Lower leg skin (tissue), 4 donors: Measurements from ENCODE around the gene DTYMK. TPM values are rescaled to one million over a fixed set of nuclear protein-coding genes. Genes with fewer than 3 reads are reported as not detected.

ENCODE experiments used
- DNase-seq, 2 donors: peaks; one replicate each; pipeline ENCODE4 v3.0.0-alpha.2; 2019; ENCODE audit warnings: low spot score in 2 of 2
- H3K4me3 ChIP-seq: fragments of 200-600 bp; sonication (generic); 2 replicates; pipeline ENCODE4 v1.5.1; 2017; ENCODE audit warnings: mild to moderate bottlenecking, low read depth; ENCODE audit not compliant: poor library complexity, severe bottlenecking
- CTCF ChIP-seq, 3 donors: fragments of 450-650 bp; IDR thresholded peaks; one replicate each; pipeline ENCODE4 v1.5.1; 2016; ENCODE audit warnings: antibody characterized with exemption in 3 of 3, mild to moderate bottlenecking in 3 of 3, moderate library complexity in 2 of 3
- POLR2A ChIP-seq, 2 donors: fragments of 450-650 bp; IDR thresholded peaks; one replicate each; pipeline ENCODE4 v1.6.1; 2016 to 2017; ENCODE audit warnings: antibody characterized with exemption in 2 of 2, mild to moderate bottlenecking in 1 of 2, moderate library complexity in 1 of 2
- WGBS, 2 donors: methylation state at CpG; one replicate each; pipeline ENCODE4 v1.1.5; 2018; 5-methylcytosine and 5-hydroxymethylcytosine counted together
- intact Hi-C: fragments of 100-400 bp; cut with DNase I; formaldehyde crosslinking; loops from one replicate; pipeline ENCODE4 v1.15.0; 2023; ENCODE audit warnings: low total_unique reads
- total RNA-seq, 4 donors: library from RNA; depleted of rRNA; stranded (reverse); fragments of >200 nt; gene quantifications; one replicate each; pipeline ENCODE4 v1.1.0, GENCODE V29; 2016

The DTYMK gene
- total RNA-seq, 4 donors from 2014 or later = 6.6 to 16.2 (median 12.0) TPM

DNA sequence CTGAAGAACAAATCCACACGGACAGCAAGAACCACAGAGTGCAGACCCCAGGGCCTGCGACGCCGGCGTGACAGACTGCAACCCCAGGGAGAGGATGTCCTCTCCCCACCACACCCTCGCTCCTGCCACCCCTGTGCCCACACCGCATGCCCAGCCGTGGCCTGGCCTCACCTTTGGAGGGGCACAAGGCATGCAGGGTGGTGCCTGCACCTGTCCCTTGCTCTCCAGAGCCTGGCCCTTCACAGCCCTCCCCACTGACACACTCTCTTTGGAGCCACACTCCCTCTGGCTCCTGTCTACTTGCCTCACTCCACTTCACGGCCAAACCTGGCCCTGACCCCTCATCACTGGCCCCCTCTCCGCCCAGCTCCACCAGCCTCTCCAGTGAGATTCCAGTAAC, 58.9 kb downstream of the DTYMK start:
- WGBS, 2 donors = 91 to 94% methylated on average over 10 of the region's 10 CpGs
- no peak for TF ChIP-seq POLR2A (IDR thresholded peaks at IDR 0.05)
- TF ChIP-seq CTCF (IDR thresholded peaks at IDR 0.05) = no peak
- no peak overlapping the region for H3K4me3 ChIP-seq
- DNase-seq = no peak
- intact Hi-C loops = no loop called here

Other genes starting within 250 kb of the DTYMK start
- gene STK25, start 178.2 kb downstream of the DTYMK start, total RNA-seq = 100 to 1,000 TPM; 137 to 315 (median 188) TPM
- gene BOK, start 128.1 kb downstream of the DTYMK start, total RNA-seq = 10 to 100 TPM; 44.2 to 59.9 (median 54.7) TPM
- gene THAP4, start 49.7 kb downstream of the DTYMK start, total RNA-seq = 10 to 100 TPM; 52.4 to 60.7 (median 58.3) TPM
- gene ATG4B, start 49.1 kb downstream of the DTYMK start, total RNA-seq = 10 to 100 TPM; 48.4 to 86.2 (median 63.3) TPM
- gene ING5, start 15.2 kb upstream of the DTYMK start, total RNA-seq = 10 to 100 TPM; 31.6 to 73.9 (median 35.7) TPM
- 10 to 100 TPM; 34.8 to 65.1 (median 48.2) TPM for gene D2HGDH, start 47.8 kb upstream of the DTYMK start, total RNA-seq
- 1 to 10 TPM in 1 of 4 donors, under 1 TPM in 3; 0.34 to 4.7 (median 0.54) TPM for gene GAL3ST2, start 90.0 kb upstream of the DTYMK start, total RNA-seq
- gene NEU4, start 122.4 kb upstream of the DTYMK start, total RNA-seq = under 1 TPM in 1 of 4 donors, not detected in 3; 0.15 TPM
- 1 to 10 TPM in 1 of 4 donors, under 1 TPM in 2, not detected in 1; 0.42 to 1.3 (median 0.86) TPM for gene PDCD1, start 172.1 kb upstream of the DTYMK start, total RNA-seq
- under 1 TPM in 2 of 4 donors, not detected in 2; 0.10 to 0.23 TPM for gene RTP5, start 182.9 kb upstream of the DTYMK start, total RNA-seq